Left cardiac atrium (tissue), 4 donors: Measurements from ENCODE around the gene PLXNA2. TPM values are rescaled to one million over a fixed set of nuclear protein-coding genes. Genes with fewer than 3 reads are reported as not detected.

Experiments used
- ATAC-seq, 2 donors: fragments of 200-7000 bp; cut with Tn5 transposase; one replicate each; pipeline ENCODE4 v1.9.1; 2020; ENCODE audit warnings: mild to moderate bottlenecking in 2 of 2, moderate library complexity in 2 of 2
- DNase-seq: peaks from one replicate; pipeline ENCODE4 v3.0.0-alpha.2; 2020
- intact Hi-C, 2 donors: fragments of 100-400 bp; cut with DNase I; formaldehyde crosslinking; loops; one replicate each; pipeline versions ENCODE4 v1.14.1 to v1.15.1; 2022 to 2023
- total RNA-seq, 2 donors: library from RNA; stranded (reverse); fragmentation: NEBNext Ultra II Directional; extraction: Animal tissue kit (Norgen Biotek cat#: 25700); gene quantifications; one replicate each; pipeline ENCODE4 v1.2.1, GENCODE V29; 2021
- donor health status: DM: no; HTN: yes; CAD: no.
- donor health status: DM: no; HTN: yes; CAD: no; lungs with severe emphysema.
- donor health status: DM: yes; HTN: yes; CAD: no.
- donor health status: Dilated cardiomyopathy.

The PLXNA2 gene
- total RNA-seq, 2 donors from 2014 or later, result 13.3 to 43.4 TPM

DNA sequence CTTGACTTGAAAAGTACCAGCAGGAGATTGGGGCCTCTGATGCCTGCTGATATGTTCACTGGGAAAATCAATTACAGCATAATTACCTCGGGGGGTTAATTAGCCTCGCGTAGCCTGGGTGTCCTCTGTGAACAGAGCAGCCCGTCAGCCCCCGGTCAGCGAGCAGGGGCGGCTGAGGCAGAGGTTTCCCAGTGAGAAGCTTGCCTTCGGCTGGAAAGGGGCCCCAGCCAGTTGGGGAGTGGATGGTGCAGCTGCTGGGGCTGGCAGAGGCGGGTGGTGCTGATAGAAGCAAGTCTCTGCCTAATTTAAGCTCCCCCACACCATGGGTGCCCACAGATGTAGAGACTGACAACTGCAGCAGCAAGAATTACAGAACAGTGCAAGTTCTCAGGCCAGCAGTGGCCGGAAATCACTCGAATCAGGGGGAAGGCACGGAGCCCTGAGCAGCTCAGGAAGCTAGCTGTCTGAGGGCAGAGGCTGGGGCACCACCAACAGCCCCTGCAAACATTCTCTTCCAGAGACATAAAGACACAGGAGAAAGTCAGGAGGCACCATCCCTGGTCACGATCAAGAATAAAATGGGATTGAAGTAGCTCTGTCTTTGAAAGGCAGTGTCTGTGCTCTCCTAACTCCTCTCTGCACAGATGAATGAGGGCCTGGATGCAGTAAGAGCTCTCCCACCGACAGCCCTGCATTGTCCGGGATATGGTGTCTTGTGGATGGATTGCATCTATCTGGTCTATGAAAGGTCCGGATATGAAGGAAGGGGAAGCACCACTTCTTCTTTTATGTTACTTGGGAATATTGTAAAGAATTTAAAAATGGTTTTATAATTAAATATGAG lies 166.7 kb downstream of the PLXNA2 start:
- intact Hi-C loops, result no loop called here
- DNase-seq, result no peak
- ATAC-seq, result peak; percentile 25 to 36

- DNase-seq (no peak), ATAC-seq (no peak)
- intact Hi-C loops, result no loop called here
Measured at GRCh38 chr1:208074353-208074752, 169.8 kb downstream of the PLXNA2 start.

- intact Hi-C loops, result no loop called here
- ATAC-seq (peak; percentile 41 to 96), DNase-seq (no peak)
Measured at GRCh38 chr1:208071435-208072031, 172.7 kb downstream of the PLXNA2 start.

DNA sequence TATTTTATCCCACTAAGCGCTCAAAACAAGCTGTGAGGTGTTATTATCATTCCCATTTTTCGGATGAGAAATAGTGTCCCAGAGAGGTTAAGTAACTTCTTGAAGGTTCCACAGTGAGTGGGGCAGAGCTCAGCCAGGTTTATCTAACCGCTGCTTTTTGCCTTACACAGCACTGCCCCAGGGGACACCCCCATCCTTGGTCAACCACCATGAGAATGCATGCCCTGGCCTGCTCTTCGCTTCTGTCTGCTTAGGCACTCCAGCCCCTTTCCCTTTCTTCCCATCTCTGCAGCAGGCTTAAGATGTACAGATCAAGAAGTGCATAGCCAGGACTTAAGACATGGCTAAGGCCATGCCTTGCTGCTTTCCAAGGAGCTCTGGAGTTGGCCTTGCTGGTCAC lies 174.3 kb downstream of the PLXNA2 start:
- intact Hi-C loops, result no loop called here
- DNase-seq (no peak), ATAC-seq (no peak)

DNA sequence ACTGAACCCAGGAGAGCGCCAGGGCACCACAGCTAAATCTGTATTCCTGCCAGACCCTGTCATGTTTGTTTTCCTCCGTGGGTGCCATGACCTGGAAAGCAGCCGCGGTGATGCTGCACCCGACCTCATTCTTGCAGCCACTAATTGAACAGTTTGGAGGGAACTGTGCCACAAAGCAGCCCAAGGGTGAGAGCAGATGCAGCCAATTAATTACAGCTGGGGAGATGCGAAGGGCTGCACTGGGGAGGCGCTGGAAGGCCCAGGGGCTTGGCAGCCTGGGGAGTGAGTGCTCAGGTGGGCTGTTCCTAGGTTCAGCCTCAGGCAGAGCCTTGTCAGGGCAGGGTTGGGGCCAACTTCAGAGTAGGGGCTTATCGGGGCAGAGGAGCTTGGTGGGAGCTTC lies 174.9 kb downstream of the PLXNA2 start:
- DNase-seq, result no peak
- intact Hi-C loops, result no loop called here
- ATAC-seq, result no peak

- ATAC-seq (no peak), DNase-seq (no peak)
- intact Hi-C loops, result no loop called here
Measured at GRCh38 chr1:208068908-208069307, 175.3 kb downstream of the PLXNA2 start.

- intact Hi-C loops, result no loop called here
- no peak for DNase-seq
- no peak for ATAC-seq
Measured at GRCh38 chr1:208068407-208068806, 175.8 kb downstream of the PLXNA2 start.

DNA sequence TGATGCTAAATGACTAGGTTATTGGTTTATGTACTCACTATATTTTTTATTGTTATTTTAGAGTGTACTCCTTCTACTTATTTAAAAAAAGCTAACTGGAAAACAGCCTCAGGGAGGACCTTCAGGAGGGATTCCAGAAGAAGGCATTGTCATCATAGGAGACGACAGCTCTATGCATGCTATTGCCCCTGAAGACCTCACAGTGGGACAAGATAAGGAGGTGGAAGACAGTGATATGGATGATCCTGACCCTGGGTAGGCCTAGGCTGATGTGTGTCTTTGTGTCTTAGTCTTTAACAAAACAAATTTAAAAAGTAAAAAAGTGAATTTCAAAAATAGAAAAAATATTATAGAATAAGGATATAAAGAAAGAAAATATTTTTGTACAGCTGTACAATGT lies 177.6 kb downstream of the PLXNA2 start:
- ATAC-seq (no peak), DNase-seq (no peak)
- intact Hi-C loops, result no loop called here

DNA sequence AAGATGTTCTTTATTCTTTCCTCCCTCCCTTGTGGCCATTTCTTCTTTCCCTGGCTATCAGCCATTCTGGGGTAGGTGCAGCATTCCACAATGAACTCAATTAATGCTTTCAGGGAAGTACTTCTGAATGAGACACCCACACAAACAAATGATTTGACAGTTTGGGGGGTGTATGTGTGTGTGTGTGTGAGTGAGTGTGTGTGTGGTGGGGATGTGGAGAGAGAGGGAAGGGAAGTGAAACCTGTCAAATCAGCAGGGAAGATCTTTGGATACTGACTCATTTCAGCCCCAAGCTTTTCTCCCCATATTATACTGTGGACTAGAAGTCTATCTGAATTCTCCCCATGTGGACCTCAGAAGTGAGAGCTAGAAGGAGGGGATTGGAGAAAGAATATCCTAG lies 178.3 kb downstream of the PLXNA2 start:
- intact Hi-C loops, result no loop called here
- DNase-seq (no peak), ATAC-seq (peak in 1 of 2 donors; percentile 70)

- ATAC-seq, result peak in 1 of 2 donors; percentile 56
- no peak for DNase-seq
- intact Hi-C loops, result no loop called here
Measured at GRCh38 chr1:208061632-208062031, 182.6 kb downstream of the PLXNA2 start.

GRCh38 chr1:208061118-208061517 lies 183.1 kb downstream of the PLXNA2 start:
- DNase-seq (no peak), ATAC-seq (no peak)
- intact Hi-C loops, result no loop called here

GRCh38 chr1:208060215-208060869 lies 183.8 kb downstream of the PLXNA2 start:
- intact Hi-C loops, result no loop called here

DNA sequence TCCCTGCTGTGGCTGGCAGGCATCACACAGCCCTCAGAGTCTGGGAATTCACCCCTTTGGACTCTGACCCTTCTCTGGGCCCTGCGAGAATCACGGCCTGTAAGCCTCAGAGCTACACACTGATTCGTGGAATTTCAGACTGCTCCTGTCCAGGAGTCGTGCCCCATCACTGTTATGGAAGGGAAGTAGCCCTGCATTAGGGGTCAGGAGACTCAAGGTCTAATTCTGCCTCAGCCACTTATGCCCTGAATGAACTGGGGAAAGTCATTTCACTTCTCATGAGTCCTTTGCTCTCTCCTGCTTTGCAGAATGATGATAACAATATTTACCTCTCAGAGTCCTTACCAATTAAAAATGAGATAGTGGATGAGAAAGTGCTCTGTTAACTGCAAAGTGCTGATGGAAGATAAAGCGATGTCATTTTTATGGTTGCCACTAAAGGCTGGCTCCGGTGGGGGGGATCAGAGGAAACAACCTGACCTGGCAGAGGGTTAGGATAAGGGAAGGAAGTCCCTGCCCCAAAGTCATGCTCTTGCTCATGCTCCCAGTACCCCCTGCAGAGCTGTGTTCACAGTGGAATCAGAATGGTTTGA lies 184.7 kb downstream of the PLXNA2 start:
- intact Hi-C loops, result no loop called here
- DNase-seq (no peak), ATAC-seq (no peak)

More at GRCh38 chr1:208060215-208060869, 183.8 kb downstream of the PLXNA2 start:
- DNase-seq, result no peak
- no peak for ATAC-seq

GRCh38 chr1:208058756-208059155 lies 185.4 kb downstream of the PLXNA2 start:
- no peak for DNase-seq
- intact Hi-C loops, result no loop called here
- no peak for ATAC-seq

GRCh38 chr1:208058267-208058666 lies 185.9 kb downstream of the PLXNA2 start:
- DNase-seq (no peak), ATAC-seq (no peak)
- intact Hi-C loops, result no loop called here

- intact Hi-C loops, result no loop called here
- no peak for ATAC-seq
- no peak for DNase-seq
Measured at GRCh38 chr1:208057056-208057455, 187.1 kb downstream of the PLXNA2 start.

DNA sequence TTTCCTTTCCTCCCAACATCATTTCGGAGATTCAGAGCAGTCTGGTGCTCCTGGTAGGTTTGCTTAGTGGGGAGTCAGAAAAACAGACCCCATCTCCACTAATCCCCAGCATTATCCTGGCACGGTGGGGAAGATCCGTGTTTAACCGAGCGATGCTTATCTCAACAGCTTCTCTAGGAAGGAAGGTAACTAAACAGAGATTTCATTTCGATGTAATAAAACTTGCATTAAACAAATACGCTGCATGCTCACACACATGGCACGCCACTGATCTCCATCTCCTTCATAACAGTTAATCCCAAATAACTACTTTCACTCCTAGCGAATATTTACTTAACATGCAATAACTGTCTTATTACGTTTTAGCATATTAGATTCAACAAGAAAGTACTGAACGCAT lies 188.6 kb downstream of the PLXNA2 start:
- DNase-seq (no peak), ATAC-seq (no peak)
- intact Hi-C loops, result no loop called here

DNA sequence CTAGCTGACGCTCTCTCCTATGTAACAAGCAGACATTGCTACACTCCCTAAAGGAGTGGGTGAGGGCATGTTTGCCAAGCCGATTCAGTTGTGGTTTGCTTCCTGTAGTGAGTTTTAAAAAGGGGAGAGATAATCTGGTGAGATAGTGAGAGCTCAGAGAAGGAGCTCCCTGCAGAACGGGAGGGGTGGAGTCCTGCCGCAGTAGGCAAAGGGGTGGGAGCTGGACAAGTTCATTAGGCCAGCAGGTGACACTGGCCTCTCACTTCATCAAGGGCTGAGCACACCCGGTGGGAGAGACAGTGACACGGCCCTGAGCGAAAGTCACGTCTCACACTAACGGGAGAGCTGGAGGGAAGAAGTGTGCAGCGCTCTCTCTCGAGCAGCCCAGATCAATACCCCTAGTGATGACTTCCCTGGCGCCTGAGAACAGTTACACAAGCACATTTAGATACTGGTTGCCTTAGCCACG lies 189.2 kb downstream of the PLXNA2 start:
- DNase-seq (no peak), ATAC-seq (no peak)
- intact Hi-C loops, result no loop called here

GRCh38 chr1:208054485-208054884 lies 189.7 kb downstream of the PLXNA2 start:
- ATAC-seq, result no peak
- intact Hi-C loops, result no loop called here
- DNase-seq, result no peak

DNA sequence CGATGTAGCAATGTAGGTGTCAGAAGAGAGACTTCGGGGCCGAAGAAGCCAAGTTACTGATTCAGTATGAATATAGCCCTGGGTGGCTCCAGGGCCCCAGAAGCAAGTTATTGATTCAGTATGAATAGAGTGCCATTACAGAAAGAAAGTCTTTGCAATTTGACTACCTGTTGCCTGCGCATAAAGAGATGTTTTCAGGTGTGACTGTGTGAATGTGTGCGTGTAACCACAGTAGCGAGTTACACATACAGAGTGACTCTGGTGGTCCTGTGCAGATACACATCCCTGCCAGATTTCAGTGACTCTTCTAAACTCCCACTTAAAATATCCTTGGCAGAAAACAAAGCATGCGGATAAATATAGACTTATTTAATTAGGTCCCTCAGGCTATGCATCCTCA lies 190.5 kb downstream of the PLXNA2 start:
- intact Hi-C loops, result no loop called here
- ATAC-seq (no peak), DNase-seq (no peak)
